Stimulated activated CD8-positive, alpha-beta memory T cell treated with anti-CD3 and anti-CD28 coated beads, Interleukin-4, amount 100 ng/mL, for 24 hours (primary cell): Measurements from ENCODE around the gene MYH3.
"Not testable (repeated sequence)": the region's sequence is repeated elsewhere in the genome, so short reads cannot be mapped to it uniquely, and the experiment has no call there.

ENCODE experiments used
- DNase-seq: peaks from one replicate; pipeline ENCODE4 v3.0.0-alpha.2; 2020; ENCODE audit warnings: low read depth

The MYH3 gene

GRCh38 chr17:10657148-10657547, at the start of gene MYH3:
TSS of gene MYH3 (minus strand) at chr17:10657309. CDS start at chr17:10655064, 2,245 bp downstream.
- no peak for DNase-seq

GRCh38 chr17:10705727-10706126, 48.6 kb upstream of the MYH3 start:
- DNase-seq, result no peak

GRCh38 chr17:10702574-10702973, 45.5 kb upstream of the MYH3 start:
- DNase-seq, result no peak

- no peak for DNase-seq
Measured at GRCh38 chr17:10699856-10700255, 42.7 kb upstream of the MYH3 start.

GRCh38 chr17:10698096-10698818, 41.1 kb upstream of the MYH3 start:
- DNase-seq, result no peak

- DNase-seq, result peak; percentile 85
Measured at GRCh38 chr17:10697092-10698081, 40.3 kb upstream of the MYH3 start, which contains the start of the genes ADPRM and SCO1. TSS of gene ADPRM (plus strand) at chr17:10697594. CDS start at chr17:10704927, 7,333 bp downstream. TSS of gene SCO1 (minus strand) at chr17:10697533. CDS start at chr17:10697507, 26 bp downstream.

GRCh38 chr17:10695875-10696407, 38.8 kb upstream of the MYH3 start:
- DNase-seq, result not testable (repeated sequence)

- no peak for DNase-seq
Measured at GRCh38 chr17:10687499-10687898, 30.4 kb upstream of the MYH3 start.

GRCh38 chr17:10683853-10684252, 26.7 kb upstream of the MYH3 start:
- DNase-seq, result no peak

- DNase-seq, result no peak
Measured at GRCh38 chr17:10681866-10682446, 24.8 kb upstream of the MYH3 start.

- no peak for DNase-seq
Measured at GRCh38 chr17:10674704-10675103, 17.6 kb upstream of the MYH3 start.

- no peak for DNase-seq
Measured at GRCh38 chr17:10673312-10673711, 16.2 kb upstream of the MYH3 start.

GRCh38 chr17:10668775-10669174, 11.7 kb upstream of the MYH3 start:
- DNase-seq, result no peak

- no peak for DNase-seq
Measured at GRCh38 chr17:10666906-10667305, 9.8 kb upstream of the MYH3 start.

GRCh38 chr17:10664571-10664970, 7.5 kb upstream of the MYH3 start:
- DNase-seq, result no peak

GRCh38 chr17:10663231-10663630, 6.1 kb upstream of the MYH3 start:
- DNase-seq, result no peak

- DNase-seq, result no peak
Measured at GRCh38 chr17:10661437-10661836, 4.3 kb upstream of the MYH3 start.

- DNase-seq, result no peak
Measured at GRCh38 chr17:10657879-10658278, 770 bp upstream of the MYH3 start.

- no peak for DNase-seq
Measured at GRCh38 chr17:10653987-10654386, 3.1 kb downstream of the MYH3 start.

- DNase-seq, result no peak
Measured at GRCh38 chr17:10652984-10653659, 4.0 kb downstream of the MYH3 start.

GRCh38 chr17:10651927-10652326, 5.2 kb downstream of the MYH3 start:
- no peak for DNase-seq

- DNase-seq, result no peak
Measured at GRCh38 chr17:10649602-10650001, 7.5 kb downstream of the MYH3 start.
